GM10266 (cell line): ENCODE measurements around the gene CRACR2B.

Experiments used
- DNase-seq: peaks from one replicate; pipeline ENCODE4 v3.0.0; 2012; ENCODE audit errors: extremely low spot score
- TF ChIP-seq, protein P1 (sequence below): IDR thresholded peaks from 2 replicates; pipeline ENCODE4 v1.5.1; 2012; ENCODE audit warnings: mild to moderate bottlenecking, low read depth; ENCODE audit not compliant: control insufficient read depth, insufficient read depth; ENCODE audit errors: missing control alignments

The CRACR2B gene

DNA sequence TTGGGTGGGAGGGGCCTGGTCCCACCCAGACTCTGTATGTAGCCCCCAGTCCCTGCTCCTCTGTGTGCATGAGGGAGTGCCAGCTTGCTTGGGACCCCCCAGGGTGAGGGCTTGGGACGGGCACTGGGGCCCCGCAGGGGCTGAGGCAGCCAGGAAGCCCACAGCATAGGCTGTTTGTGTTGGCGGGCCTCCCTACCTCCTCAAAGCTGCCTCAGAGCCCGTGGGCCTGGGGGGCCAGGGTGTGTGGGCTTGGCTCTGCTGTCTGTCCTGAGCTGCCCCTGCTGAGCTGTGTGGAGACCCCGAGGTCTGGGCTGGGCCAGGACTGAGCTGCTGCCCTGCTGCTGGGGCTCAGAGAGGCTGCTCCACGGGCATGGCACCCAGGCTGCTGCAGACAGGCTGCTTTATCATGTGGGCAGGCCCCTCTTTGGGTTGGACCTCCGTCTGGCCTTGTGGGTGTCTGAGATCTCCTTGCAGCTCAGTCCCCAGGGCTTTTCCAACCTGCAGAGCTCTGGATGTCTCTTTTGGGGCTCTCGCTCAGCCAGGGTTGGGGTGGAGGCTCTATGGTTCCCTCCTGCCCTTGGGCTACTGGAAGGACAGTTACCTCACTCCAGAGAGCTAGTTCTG lies 18.3 kb downstream of the CRACR2B start:
- TF ChIP-seq, protein P1, sequence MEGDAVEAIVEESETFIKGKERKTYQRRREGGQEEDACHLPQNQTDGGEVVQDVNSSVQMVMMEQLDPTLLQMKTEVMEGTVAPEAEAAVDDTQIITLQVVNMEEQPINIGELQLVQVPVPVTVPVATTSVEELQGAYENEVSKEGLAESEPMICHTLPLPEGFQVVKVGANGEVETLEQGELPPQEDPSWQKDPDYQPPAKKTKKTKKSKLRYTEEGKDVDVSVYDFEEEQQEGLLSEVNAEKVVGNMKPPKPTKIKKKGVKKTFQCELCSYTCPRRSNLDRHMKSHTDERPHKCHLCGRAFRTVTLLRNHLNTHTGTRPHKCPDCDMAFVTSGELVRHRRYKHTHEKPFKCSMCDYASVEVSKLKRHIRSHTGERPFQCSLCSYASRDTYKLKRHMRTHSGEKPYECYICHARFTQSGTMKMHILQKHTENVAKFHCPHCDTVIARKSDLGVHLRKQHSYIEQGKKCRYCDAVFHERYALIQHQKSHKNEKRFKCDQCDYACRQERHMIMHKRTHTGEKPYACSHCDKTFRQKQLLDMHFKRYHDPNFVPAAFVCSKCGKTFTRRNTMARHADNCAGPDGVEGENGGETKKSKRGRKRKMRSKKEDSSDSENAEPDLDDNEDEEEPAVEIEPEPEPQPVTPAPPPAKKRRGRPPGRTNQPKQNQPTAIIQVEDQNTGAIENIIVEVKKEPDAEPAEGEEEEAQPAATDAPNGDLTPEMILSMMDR = no peak
- no peak for DNase-seq

DNA sequence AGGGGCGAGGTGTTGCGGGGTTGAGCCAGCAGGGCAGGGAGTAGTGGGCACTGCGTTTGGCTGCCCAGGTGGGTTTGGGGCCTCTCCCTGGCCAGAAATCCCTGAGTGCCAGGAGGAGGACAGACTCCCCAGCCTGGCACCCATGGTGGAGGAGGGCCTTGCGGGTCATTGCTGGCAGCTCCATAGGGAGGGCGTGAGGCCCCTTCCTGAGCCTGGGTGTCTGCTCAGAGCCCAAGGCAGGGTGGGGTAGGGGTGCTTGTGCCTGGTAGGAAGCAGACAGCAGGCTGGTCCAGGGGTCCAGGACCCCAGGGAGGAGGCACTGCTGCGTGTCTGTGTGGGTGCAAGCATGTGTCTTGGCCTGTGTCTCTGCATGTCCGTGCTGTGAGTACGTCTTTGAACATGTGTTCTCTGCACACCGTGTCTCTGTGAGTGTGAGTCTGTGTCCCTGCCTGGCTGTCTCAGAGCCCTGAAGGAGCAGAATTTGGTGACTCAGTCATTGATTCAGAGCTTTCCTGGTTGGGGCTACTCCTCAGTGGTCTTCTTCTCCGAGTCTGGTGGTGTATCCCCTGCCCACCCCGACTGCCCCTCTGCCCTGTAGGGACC lies 18.9 kb downstream of the CRACR2B start:
- TF ChIP-seq, protein P1 = no peak
- DNase-seq = no peak

- DNase-seq = no peak
- TF ChIP-seq, protein P1 = no peak
Measured at GRCh38 chr11:847876-848275, 20.2 kb downstream of the CRACR2B start.

DNA sequence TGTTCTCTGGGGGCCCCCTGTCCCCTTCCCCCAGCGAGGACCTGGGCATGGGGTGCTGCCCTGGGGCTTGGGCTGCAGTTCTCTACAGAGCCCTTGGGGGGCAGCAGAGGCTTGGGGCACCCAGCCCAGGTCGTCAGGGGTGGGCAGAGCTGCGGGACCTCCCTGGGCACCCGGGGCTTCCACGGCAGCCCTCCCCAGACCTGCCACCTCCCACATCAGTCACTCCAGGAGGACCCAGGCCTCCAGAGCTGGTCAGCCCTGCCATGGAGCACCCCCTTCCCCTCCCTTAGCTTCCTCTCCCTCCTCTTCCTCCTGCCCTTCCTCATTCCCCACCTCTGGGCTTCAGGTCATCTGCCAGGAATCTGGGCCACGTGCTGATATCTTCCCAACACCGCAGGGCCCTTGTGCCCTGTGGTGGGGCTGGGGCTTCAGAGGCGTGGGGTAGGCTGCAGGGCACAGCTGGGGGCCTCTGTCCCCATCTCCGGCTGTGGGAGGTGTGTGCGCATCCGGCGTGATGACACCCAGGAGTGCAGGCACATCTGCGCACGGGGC lies 20.7 kb downstream of the CRACR2B start:
- TF ChIP-seq, protein P1 = peak; percentile 89
- peak; percentile 92 for DNase-seq

- TF ChIP-seq, protein P1 = no peak
- DNase-seq = peak; percentile 87
Measured at GRCh38 chr11:849104-849824, 21.5 kb downstream of the CRACR2B start.

GRCh38 chr11:849951-850774 lies 22.4 kb downstream of the CRACR2B start:
- DNase-seq = no peak
- TF ChIP-seq, protein P1 = no peak
